HepG2 (cell line): ENCODE data around the gene CPT1C. TPM values are rescaled to one million over a fixed set of nuclear protein-coding genes. Genes with fewer than 3 reads are reported as not detected.

Experiments
- CREM ChIP-seq, 2 experiments: sonication (generic) in 1 of 2; formaldehyde crosslinking in 1 of 2; IDR thresholded peaks; 2 replicates each; pipeline versions ENCODE4 v1.4.0 to v1.6.1; 2016 to 2020; ENCODE audit warnings: antibody characterized with exemption in 1 of 2, mild to moderate bottlenecking in 1 of 2, missing genetic modification reagents in 1 of 2
- DR1 ChIP-seq: sonication (generic); formaldehyde crosslinking; IDR thresholded peaks from 2 replicates; pipeline ENCODE4 v1.8.0; 2021; ENCODE audit warnings: mild to moderate bottlenecking, missing genetic modification reagents, inconsistent platforms
- FOSL2 ChIP-seq: sonication (generic); formaldehyde crosslinking; IDR thresholded peaks from 2 replicates; pipeline ENCODE4 v1.4.0; 2020; ENCODE audit warnings: missing genetic modification reagents
- GATAD1 ChIP-seq: IDR thresholded peaks from 2 replicates; pipeline ENCODE4 v1.6.1; 2016; ENCODE audit warnings: missing genetic modification reagents, missing compliant biosample characterization
- LCORL ChIP-seq, 2 experiments: fragments of 450-650 bp in 1 of 2; sonication (generic) in 1 of 2; formaldehyde crosslinking in 1 of 2; IDR thresholded peaks; 2 replicates each; pipeline versions ENCODE4 v1.5.0 to v1.6.1; 2017 to 2020; ENCODE audit warnings: antibody characterized with exemption in 1 of 2, missing genetic modification reagents in 1 of 2
- MED8 ChIP-seq: sonication (generic); formaldehyde crosslinking; IDR thresholded peaks from 2 replicates; pipeline ENCODE4 v1.8.1; 2023; ENCODE audit warnings: mild to moderate bottlenecking, missing genetic modification reagents; ENCODE audit not compliant: insufficient replicate concordance
- PCBP1 ChIP-seq: fragments of 200-400 bp; formaldehyde crosslinking; IDR thresholded peaks from 2 replicates; pipeline ENCODE4 v1.6.1; 2017; ENCODE audit warnings: mild to moderate bottlenecking, low read depth, low read length, borderline replicate concordance
- PPARG ChIP-seq: conservative IDR thresholded peaks from 2 replicates; pipeline ENCODE4 v1.6.1; 2016; ENCODE audit warnings: missing biosample characterization, missing genetic modification reagents
- SALL2 ChIP-seq: sonication (generic); formaldehyde crosslinking; IDR thresholded peaks from 2 replicates; pipeline ENCODE4 v1.8.1; 2023; ENCODE audit warnings: mild to moderate bottlenecking, missing genetic modification reagents, inconsistent platforms
- SPEN ChIP-seq: sonication (generic); formaldehyde crosslinking; IDR thresholded peaks from 2 replicates; pipeline ENCODE4 v1.5.1; 2020; ENCODE audit warnings: low read depth, mild to moderate bottlenecking, missing genetic modification reagents
- SUZ12 ChIP-seq: fragments of 150-350 bp; IDR thresholded peaks from 2 replicates; pipeline ENCODE4 v1.6.1; 2014; ENCODE audit warnings: low read depth, low read length
- TAF1 ChIP-seq: sonication (generic); formaldehyde crosslinking; IDR thresholded peaks from 2 replicates; pipeline ENCODE4 v1.4.0; 2020; ENCODE audit warnings: missing genetic modification reagents
- TBP ChIP-seq: sonication (generic); formaldehyde crosslinking; IDR thresholded peaks from 2 replicates; pipeline ENCODE4 v1.5.0; 2020; ENCODE audit warnings: missing genetic modification reagents
- ZFP1 ChIP-seq: IDR thresholded peaks from 2 replicates; pipeline ENCODE4 v1.6.1; 2016
- ZNF205 ChIP-seq: IDR thresholded peaks from 2 replicates; pipeline ENCODE4 v1.6.1; 2018; ENCODE audit warnings: missing biosample characterization, missing genetic modification reagents
- ZNF614 ChIP-seq: IDR thresholded peaks from 2 replicates; pipeline ENCODE4 v1.6.1; 2018; ENCODE audit warnings: missing biosample characterization, missing genetic modification reagents, inconsistent platforms, borderline replicate concordance
- ZSCAN25 ChIP-seq: sonication (generic); formaldehyde crosslinking; IDR thresholded peaks from 2 replicates; pipeline ENCODE4 v1.8.0; 2022; ENCODE audit warnings: mild to moderate bottlenecking, missing genetic modification reagents
- polyA plus RNA-seq, 8 experiments: library from polyadenylated mRNA; depleted of rRNA in 3 of 8; stranded (reverse) in 7 of 8; unstranded in 1 of 8; fragments of >200 nt; fragmentation: Illumina TruSeq in 4 of 8; extraction: Trizol in 4 of 8; gene quantifications; 2 replicates each; pipeline versions ENCODE4 v1.2.1 to v1.2.3, GENCODE V29; 2011 to 2016; ENCODE audit warnings: low read depth in 4 of 8, missing spikeins in 1 of 8, mixed read lengths in 1 of 8; ENCODE audit not compliant: insufficient read depth in 1 of 8
- total RNA-seq, 5 experiments: library from RNA; depleted of rRNA; stranded (reverse); fragments of >200 nt; fragmentation: Illumina TruSeq; extraction: Trizol; gene quantifications; 2 replicates each; pipeline ENCODE4 v1.2.3, GENCODE V29; 2016; ENCODE audit warnings: low read depth in 1 of 5
- TF ChIP-seq, protein P1 (sequence below): sonication (generic); formaldehyde crosslinking; IDR thresholded peaks from 2 replicates; pipeline ENCODE4 v1.4.0; 2020; ENCODE audit warnings: missing genetic modification reagents, borderline replicate concordance
- TF ChIP-seq, protein P2 (sequence below): sonication (generic); formaldehyde crosslinking; IDR thresholded peaks from 2 replicates; pipeline ENCODE4 v1.4.0; 2020; ENCODE audit warnings: missing genetic modification reagents
- TF ChIP-seq, protein P3 (sequence below): sonication (generic); formaldehyde crosslinking; IDR thresholded peaks from 2 replicates; pipeline ENCODE4 v1.5.1; 2020; ENCODE audit warnings: missing genetic modification reagents, mild to moderate bottlenecking, borderline replicate concordance
- TF ChIP-seq, protein P4 (sequence below): IDR thresholded peaks from 2 replicates; pipeline ENCODE4 v1.6.1; 2016; ENCODE audit warnings: missing biosample characterization, missing genetic modification reagents, low read depth

The CPT1C gene
- total and polyA plus RNA-seq, 2 of the 13 experiments (the other 11 are each of a cell fraction or from before 2014, with no cell fraction given): 0.18 TPM; not detected in 1

GRCh38 chr19:49641688-49642491, 49.0 kb upstream of the CPT1C start, which contains the start of gene SCAF1 (continued):
- TF ChIP-seq TAF1 (peak; percentile 75; the same call in 1 of the 2 replicates), FOSL2 (peak; percentile 77), PPARG (CRISPR knock-in tag) (peak; percentile 100), ZSCAN25 (peak; percentile 73; the same call in 1 of the 2 replicates), PCBP1 (peak; percentile 66; the same call in 1 of the 2 replicates), ZNF614 (peak; percentile 84; the same call in 1 of the 2 replicates), ZNF205 (CRISPR knock-in tag) (0 out of 2 replicates have a peak, but pooled peaks have one; percentile 13), SUZ12 (peak; percentile 94), GATAD1 (CRISPR knock-in tag) (peak; percentile 87), LCORL (IDR thresholded peaks at IDR 0.05) (no peak), LCORL (CRISPR knock-in tag; IDR thresholded peaks at IDR 0.05) (peak; percentile 77; the same call in 1 of the 2 replicates), ZFP1 (no peak; the same call in 1 of the 2 replicates), CREM (IDR thresholded peaks at IDR 0.05) (peak; percentile 98), CREM (CRISPR knock-in tag; IDR thresholded peaks at IDR 0.05) (peak; percentile 28; the same call in 1 of the 2 replicates), DR1 (CRISPR knock-in tag) (0 out of 2 replicates have a peak, but pooled peaks have one; percentile 43), SALL2 (CRISPR knock-in tag) (peak; percentile 85), TBP (CRISPR knock-in tag) (peak; percentile 87; the same call in 1 of the 2 replicates), SPEN (peak; percentile 71; the same call in 1 of the 2 replicates), MED8 (CRISPR knock-in tag) (no peak)
- TF ChIP-seq, protein P1, sequence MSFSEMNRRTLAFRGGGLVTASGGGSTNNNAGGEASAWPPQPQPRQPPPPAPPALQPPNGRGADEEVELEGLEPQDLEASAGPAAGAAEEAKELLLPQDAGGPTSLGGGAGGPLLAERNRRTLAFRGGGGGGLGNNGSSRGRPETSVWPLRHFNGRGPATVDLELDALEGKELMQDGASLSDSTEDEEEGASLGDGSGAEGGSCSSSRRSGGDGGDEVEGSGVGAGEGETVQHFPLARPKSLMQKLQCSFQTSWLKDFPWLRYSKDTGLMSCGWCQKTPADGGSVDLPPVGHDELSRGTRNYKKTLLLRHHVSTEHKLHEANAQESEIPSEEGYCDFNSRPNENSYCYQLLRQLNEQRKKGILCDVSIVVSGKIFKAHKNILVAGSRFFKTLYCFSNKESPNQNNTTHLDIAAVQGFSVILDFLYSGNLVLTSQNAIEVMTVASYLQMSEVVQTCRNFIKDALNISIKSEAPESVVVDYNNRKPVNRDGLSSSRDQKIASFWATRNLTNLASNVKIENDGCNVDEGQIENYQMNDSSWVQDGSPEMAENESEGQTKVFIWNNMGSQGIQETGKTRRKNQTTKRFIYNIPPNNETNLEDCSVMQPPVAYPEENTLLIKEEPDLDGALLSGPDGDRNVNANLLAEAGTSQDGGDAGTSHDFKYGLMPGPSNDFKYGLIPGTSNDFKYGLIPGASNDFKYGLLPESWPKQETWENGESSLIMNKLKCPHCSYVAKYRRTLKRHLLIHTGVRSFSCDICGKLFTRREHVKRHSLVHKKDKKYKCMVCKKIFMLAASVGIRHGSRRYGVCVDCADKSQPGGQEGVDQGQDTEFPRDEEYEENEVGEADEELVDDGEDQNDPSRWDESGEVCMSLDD (CRISPR knock-in tag): peak; percentile 87; the same call in 1 of the 2 replicates
- TF ChIP-seq, protein P2, sequence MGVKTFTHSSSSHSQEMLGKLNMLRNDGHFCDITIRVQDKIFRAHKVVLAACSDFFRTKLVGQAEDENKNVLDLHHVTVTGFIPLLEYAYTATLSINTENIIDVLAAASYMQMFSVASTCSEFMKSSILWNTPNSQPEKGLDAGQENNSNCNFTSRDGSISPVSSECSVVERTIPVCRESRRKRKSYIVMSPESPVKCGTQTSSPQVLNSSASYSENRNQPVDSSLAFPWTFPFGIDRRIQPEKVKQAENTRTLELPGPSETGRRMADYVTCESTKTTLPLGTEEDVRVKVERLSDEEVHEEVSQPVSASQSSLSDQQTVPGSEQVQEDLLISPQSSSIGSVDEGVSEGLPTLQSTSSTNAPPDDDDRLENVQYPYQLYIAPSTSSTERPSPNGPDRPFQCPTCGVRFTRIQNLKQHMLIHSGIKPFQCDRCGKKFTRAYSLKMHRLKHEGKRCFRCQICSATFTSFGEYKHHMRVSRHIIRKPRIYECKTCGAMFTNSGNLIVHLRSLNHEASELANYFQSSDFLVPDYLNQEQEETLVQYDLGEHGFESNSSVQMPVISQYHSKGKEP (CRISPR knock-in tag): no peak
- TF ChIP-seq, protein P3, sequence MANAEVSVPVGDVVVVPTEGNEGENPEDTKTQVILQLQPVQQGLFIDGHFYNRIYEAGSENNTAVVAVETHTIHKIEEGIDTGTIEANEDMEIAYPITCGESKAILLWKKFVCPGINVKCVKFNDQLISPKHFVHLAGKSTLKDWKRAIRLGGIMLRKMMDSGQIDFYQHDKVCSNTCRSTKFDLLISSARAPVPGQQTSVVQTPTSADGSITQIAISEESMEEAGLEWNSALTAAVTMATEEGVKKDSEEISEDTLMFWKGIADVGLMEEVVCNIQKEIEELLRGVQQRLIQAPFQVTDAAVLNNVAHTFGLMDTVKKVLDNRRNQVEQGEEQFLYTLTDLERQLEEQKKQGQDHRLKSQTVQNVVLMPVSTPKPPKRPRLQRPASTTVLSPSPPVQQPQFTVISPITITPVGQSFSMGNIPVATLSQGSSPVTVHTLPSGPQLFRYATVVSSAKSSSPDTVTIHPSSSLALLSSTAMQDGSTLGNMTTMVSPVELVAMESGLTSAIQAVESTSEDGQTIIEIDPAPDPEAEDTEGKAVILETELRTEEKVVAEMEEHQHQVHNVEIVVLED: peak; percentile 96
- TF ChIP-seq, protein P4, sequence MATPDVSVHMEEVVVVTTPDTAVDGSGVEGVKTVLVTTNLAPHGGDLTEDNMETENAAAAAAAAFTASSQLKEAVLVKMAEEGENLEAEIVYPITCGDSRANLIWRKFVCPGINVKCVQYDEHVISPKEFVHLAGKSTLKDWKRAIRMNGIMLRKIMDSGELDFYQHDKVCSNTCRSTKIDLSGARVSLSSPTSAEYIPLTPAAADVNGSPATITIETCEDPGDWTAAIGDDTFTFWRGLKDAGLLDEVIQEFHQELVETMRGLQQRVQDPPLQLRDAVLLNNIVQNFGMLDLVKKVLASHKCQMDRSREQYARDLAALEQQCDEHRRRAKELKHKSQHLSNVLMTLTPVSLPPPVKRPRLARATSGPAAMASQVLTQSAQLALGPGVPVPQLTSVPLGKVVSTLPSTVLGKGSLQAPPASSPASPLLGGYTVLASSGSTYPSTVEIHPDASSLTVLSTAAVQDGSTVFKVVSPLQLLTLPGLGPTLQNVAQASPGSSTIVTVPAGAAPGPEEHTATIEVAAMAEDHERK (CRISPR knock-in tag): peak; percentile 84
